A172 (cell line): ENCODE data around the gene ERRFI1. TPM values are rescaled to one million over a fixed set of nuclear protein-coding genes. Genes with fewer than 3 reads are reported as not detected.

Source experiments
- DNase-seq: peaks from one replicate; pipeline ENCODE4 v3.0.0-alpha.2; 2015; ENCODE audit warnings: low spot score
- total RNA-seq: library from RNA; depleted of rRNA; stranded (reverse); fragments of >200 nt; shearing (Covaris generic); gene quantifications from 2 replicates; pipeline ENCODE4 v1.2.3, GENCODE V29; 2014

ERRFI1 gene
- total RNA-seq, 1 experiment from 2014 or later, result 100 TPM

- DNase-seq, result no peak
These were observed 17.5 kb upstream of the ERRFI1 start for GRCh38 chr1:8043621-8044020.

- no peak for DNase-seq
These were observed 16.0 kb upstream of the ERRFI1 start for GRCh38 chr1:8042134-8042533.

- DNase-seq, result peak; percentile 93
These were observed 14.5 kb upstream of the ERRFI1 start for GRCh38 chr1:8040586-8040985.

- no peak for DNase-seq
These were observed 13.0 kb upstream of the ERRFI1 start for GRCh38 chr1:8039071-8039470.

GRCh38 chr1:8035289-8035688 lies 9.2 kb upstream of the ERRFI1 start:
- no peak for DNase-seq

GRCh38 chr1:8033322-8033721 lies 7.2 kb upstream of the ERRFI1 start:
- no peak for DNase-seq

- DNase-seq, result no peak
These were observed 6.3 kb upstream of the ERRFI1 start for GRCh38 chr1:8032366-8032910.

- no peak for DNase-seq
These were observed 5.2 kb upstream of the ERRFI1 start for GRCh38 chr1:8031176-8031785.

GRCh38 chr1:8028571-8028910 lies 2.4 kb upstream of the ERRFI1 start:
- no peak for DNase-seq

GRCh38 chr1:8027748-8028570 lies 1.9 kb upstream of the ERRFI1 start:
- peak; percentile 62 for DNase-seq

GRCh38 chr1:8026976-8027747 lies 1.1 kb upstream of the ERRFI1 start:
- DNase-seq, result no peak

GRCh38 chr1:8025671-8026144 lies 401 bp downstream of the ERRFI1 start:
- no peak for DNase-seq

- DNase-seq, result no peak
These were observed 943 bp downstream of the ERRFI1 start for GRCh38 chr1:8025061-8025670.

GRCh38 chr1:8024329-8024728 lies 1.8 kb downstream of the ERRFI1 start:
- no peak for DNase-seq

GRCh38 chr1:8023995-8024313 lies 2.2 kb downstream of the ERRFI1 start:
- DNase-seq, result no peak

GRCh38 chr1:8023287-8023994 lies 2.7 kb downstream of the ERRFI1 start:
- DNase-seq, result no peak

GRCh38 chr1:8022395-8023286 lies 3.5 kb downstream of the ERRFI1 start:
- DNase-seq, result no peak

GRCh38 chr1:8021676-8022266 lies 4.3 kb downstream of the ERRFI1 start:
- no peak for DNase-seq

GRCh38 chr1:8020032-8020431 lies 6.1 kb downstream of the ERRFI1 start:
- peak; percentile 74 for DNase-seq

GRCh38 chr1:8019229-8019620 lies 6.9 kb downstream of the ERRFI1 start:
- no peak for DNase-seq
